SK-N-SH (cell line): ENCODE data around the gene SPSB3.

Source experiments
- MAX ChIP-seq: IDR thresholded peaks from 2 replicates; pipeline ENCODE4 v1.4.0; 2012; ENCODE audit warnings: low read depth
- NRF1 ChIP-seq: IDR thresholded peaks from 2 replicates; pipeline ENCODE4 v1.6.1; 2012; ENCODE audit warnings: low read depth, mild to moderate bottlenecking, low read length
- SIN3A ChIP-seq: IDR thresholded peaks from 2 replicates; pipeline ENCODE4 v1.6.1; 2012; ENCODE audit warnings: low read depth, mild to moderate bottlenecking, low read length, moderate library complexity, borderline replicate concordance
- USF1 ChIP-seq: IDR thresholded peaks from 2 replicates; pipeline ENCODE4 v1.4.0; 2012; ENCODE audit warnings: low read depth, borderline replicate concordance

GRCh38 chr16:1752853-1753252 lies 29.5 kb downstream of the SPSB3 start:
- TF ChIP-seq NRF1 (no peak), MAX (no peak), USF1 (no peak), SIN3A (no peak)
